ENCODE data around the gene ARMC10. TPM values are rescaled to one million over a fixed set of nuclear protein-coding genes. Genes with fewer than 3 reads are reported as not detected.

The ARMC10 gene
- total and polyA plus RNA-seq, 2 donors (not counting 3 experiments of a cell fraction or from before 2014, with no cell fraction given) = 16.6 to 39.2 TPM

GRCh38 chr7:103120362-103120761, 45.4 kb downstream of the ARMC10 start:
- Histone ChIP-seq H3K4me1 (ENCODE audit: control insufficient read depth, extremely low read depth, insufficient read depth, low read length) (no peaks in the 10 kb centered on the region), H3K4me3 (replicated peaks in 1 of 3; ENCODE audit: insufficient read depth in 1 of 3, low read depth in 1 of 3, low read length in 3 of 3) (no peak overlapping the region), H3K27me3 (ENCODE audit: control insufficient read depth in 2 of 2, insufficient read depth in 2 of 2, low read length in 2 of 2) (no peaks in the 10 kb centered on the region), H3K9me3 (replicated peaks; ENCODE audit: control insufficient read depth, insufficient read depth, low read length) (no peaks in the 10 kb centered on the region), H3K79me2 (ENCODE audit: control insufficient read depth, insufficient read depth, low read length) (no peaks in the 10 kb centered on the region), H3K27ac (ENCODE audit: insufficient read depth, low read depth, low read length) (no peak overlapping the region), H3K4me2 (ENCODE audit: insufficient read depth, low read length) (no peak overlapping the region), H3K36me3 (ENCODE audit: control insufficient read depth in 2 of 2, extremely low read depth in 1 of 2, insufficient read depth in 2 of 2, low read length in 2 of 2) (peaks cover 0 to 3% of the 10 kb centered on the region in 2 experiments), H4K20me1 (replicated peaks; ENCODE audit: control insufficient read depth, extremely low read depth, insufficient read depth, low read length) (no peaks in the 10 kb centered on the region), H3K9ac (replicated peaks; ENCODE audit: extremely low read depth, insufficient read depth, low read length) (no peak overlapping the region), H3K9me1 (replicated peaks; ENCODE audit: control insufficient read depth, extremely low read depth, insufficient read depth, low read length) (no peaks in the 10 kb centered on the region), H2AFZ (ENCODE audit: low read depth, low read length) (no peak overlapping the region)
- intact Hi-C loops (cut with micrococcal nuclease) (no loop called here), dilution Hi-C loops (cut with MboI; ENCODE audit: extremely low pct_ligation_motif_present, low sequenced_read_pairs) (no loop called here)
- BruUV-seq (replicated peaks) = no TSS peak
- FAIRE-seq (peak; percentile 15), DNase-seq (ENCODE audit: low read depth, low spot score) (no peak)
- TF ChIP-seq MAX (IDR thresholded peaks at IDR 0.05; ENCODE audit: insufficient read depth, insufficient read length) = no peak
- CTCF ChIA-PET = interaction anchor here (0.7 to 0.9 kb wide), 3 partner anchors 10 to 58 kb away, joined by 3 to 4 read pairs (median 4); no protein-coding TSS in a partner anchor
- POLR2A ChIA-PET = interaction anchor here (0.6 kb wide), 1 partner anchor 241 kb away, joined by 4 read pairs; no protein-coding TSS in a partner anchor

- FAIRE-seq (no peak), DNase-seq (ENCODE audit: low read depth, low spot score) (no peak)
- Histone ChIP-seq H3K79me2 (ENCODE audit: control insufficient read depth, insufficient read depth, low read length) (no peaks in the 10 kb centered on the region), H3K4me1 (ENCODE audit: control insufficient read depth, extremely low read depth, insufficient read depth, low read length) (no peaks in the 10 kb centered on the region), H3K27me3 (ENCODE audit: control insufficient read depth in 2 of 2, insufficient read depth in 2 of 2, low read length in 2 of 2) (no peaks in the 10 kb centered on the region), H2AFZ (ENCODE audit: low read depth, low read length) (no peak overlapping the region), H3K27ac (ENCODE audit: insufficient read depth, low read depth, low read length) (no peak overlapping the region), H3K4me3 (replicated peaks in 1 of 3; ENCODE audit: insufficient read depth in 1 of 3, low read depth in 1 of 3, low read length in 3 of 3) (no peak overlapping the region), H3K36me3 (ENCODE audit: control insufficient read depth in 2 of 2, extremely low read depth in 1 of 2, insufficient read depth in 2 of 2, low read length in 2 of 2) (peaks cover 0 to 5% of the 10 kb centered on the region in 2 experiments), H3K9me1 (replicated peaks; ENCODE audit: control insufficient read depth, extremely low read depth, insufficient read depth, low read length) (no peaks in the 10 kb centered on the region), H3K9ac (replicated peaks; ENCODE audit: extremely low read depth, insufficient read depth, low read length) (no peak overlapping the region), H3K4me2 (ENCODE audit: insufficient read depth, low read length) (no peak overlapping the region), H4K20me1 (replicated peaks; ENCODE audit: control insufficient read depth, extremely low read depth, insufficient read depth, low read length) (no peaks in the 10 kb centered on the region), H3K9me3 (replicated peaks; ENCODE audit: control insufficient read depth, insufficient read depth, low read length) (no peaks in the 10 kb centered on the region)
- dilution Hi-C loops (cut with MboI; ENCODE audit: extremely low pct_ligation_motif_present, low sequenced_read_pairs) = no loop called here
- intact Hi-C loops (cut with micrococcal nuclease) = no loop called here
- ChIA-PET CTCF (interaction anchor here (1.2 kb wide), 1 partner anchor 19 kb away, joined by 3 read pairs; no protein-coding TSS in a partner anchor), POLR2A (no interaction called here)
- no TSS peak for BruUV-seq (replicated peaks)
- no peak for TF ChIP-seq MYC (IDR thresholded peaks at IDR 0.05; ENCODE audit: low read depth, low read length)
- TF ChIP-seq CTCF (IDR thresholded peaks at IDR 0.05; ENCODE audit: extremely low read depth in 1 of 2, insufficient read depth in 1 of 2, low read depth in 1 of 2, low read length in 2 of 2) = no peak
- TF ChIP-seq POLR2A (IDR thresholded peaks at IDR 0.05; ENCODE audit: low read depth, low read length) = no peak
- TF ChIP-seq GATA2 (IDR thresholded peaks at IDR 0.05; ENCODE audit: insufficient read depth, insufficient read length, low read depth, low read length) = no peak
- no peak for TF ChIP-seq JUN (IDR thresholded peaks at IDR 0.05; ENCODE audit: borderline replicate concordance, insufficient read depth, insufficient read length, low read depth)
- no peak for TF ChIP-seq POLR2AphosphoS5 (IDR thresholded peaks at IDR 0.05; ENCODE audit: insufficient read depth, low read depth, low read length)
- TF ChIP-seq MAX (IDR thresholded peaks at IDR 0.05; ENCODE audit: insufficient read depth, insufficient read length) = no peak
- TF ChIP-seq EZH2 (IDR thresholded peaks at IDR 0.05; ENCODE audit: borderline replicate concordance, low read depth, low read length, severe bottlenecking) = no peak
- TF ChIP-seq FOS (IDR thresholded peaks at IDR 0.05; ENCODE audit: borderline replicate concordance, insufficient read depth, low read length) = no peak
These were observed 46.7 kb downstream of the ARMC10 start for GRCh38 chr7:103121641-103122040.

All from endothelial cell of umbilical vein (primary cell).